Right kidney (tissue), 1 donor: ENCODE measurements around the gene LRIG1.

Source experiments
- DNase-seq: peaks from one replicate; pipeline ENCODE4 v3.0.0-alpha.2; 2016

Gene LRIG1

GRCh38 chr3:66490214-66490613 is 10.6 kb downstream of the LRIG1 start:
- DNase-seq: no peak

GRCh38 chr3:66489581-66489980 is 11.2 kb downstream of the LRIG1 start:
- no peak for DNase-seq

DNA sequence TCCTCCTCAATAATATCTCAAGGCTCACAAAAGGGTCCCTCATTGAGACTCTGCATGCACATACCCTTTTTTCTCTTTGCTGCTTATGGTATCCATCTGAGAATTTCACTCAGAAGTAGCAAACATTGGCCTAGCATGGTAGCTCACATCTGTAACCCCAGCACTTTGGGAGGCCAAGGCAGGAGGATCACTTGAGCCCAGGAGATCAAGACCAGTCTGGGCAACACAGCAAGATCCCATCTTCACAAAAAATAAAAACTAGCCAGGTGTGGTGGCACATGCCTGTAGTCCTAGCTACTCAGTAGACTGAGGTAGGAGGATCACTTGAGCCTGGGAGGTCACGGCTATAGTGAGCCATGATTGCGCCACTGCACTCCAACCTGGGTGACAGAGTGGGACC is 11.7 kb downstream of the LRIG1 start:
- DNase-seq: no peak

- no peak for DNase-seq
Measured at GRCh38 chr3:66488492-66488891, 12.3 kb downstream of the LRIG1 start.

DNA sequence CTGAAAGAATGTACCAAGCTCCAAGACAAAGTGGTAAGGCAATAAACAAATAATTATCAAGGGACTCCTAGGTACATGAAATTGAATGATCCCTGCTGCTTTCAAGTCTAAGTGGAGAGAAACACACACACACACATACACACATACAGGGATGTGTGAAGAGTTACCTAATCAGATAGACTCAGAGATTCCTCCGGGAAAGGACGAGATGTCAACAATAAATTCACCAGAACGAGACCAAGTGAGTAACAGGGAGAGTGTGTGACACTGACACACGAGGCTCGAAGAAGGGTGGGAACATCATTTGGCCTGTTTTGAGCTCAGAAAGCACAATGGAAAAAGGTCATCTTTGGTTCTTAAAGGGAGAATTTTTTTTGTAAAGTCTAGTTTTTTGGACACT is 13.4 kb downstream of the LRIG1 start:
- no peak for DNase-seq

GRCh38 chr3:66486646-66487045 is 14.2 kb downstream of the LRIG1 start:
- no peak for DNase-seq

DNA sequence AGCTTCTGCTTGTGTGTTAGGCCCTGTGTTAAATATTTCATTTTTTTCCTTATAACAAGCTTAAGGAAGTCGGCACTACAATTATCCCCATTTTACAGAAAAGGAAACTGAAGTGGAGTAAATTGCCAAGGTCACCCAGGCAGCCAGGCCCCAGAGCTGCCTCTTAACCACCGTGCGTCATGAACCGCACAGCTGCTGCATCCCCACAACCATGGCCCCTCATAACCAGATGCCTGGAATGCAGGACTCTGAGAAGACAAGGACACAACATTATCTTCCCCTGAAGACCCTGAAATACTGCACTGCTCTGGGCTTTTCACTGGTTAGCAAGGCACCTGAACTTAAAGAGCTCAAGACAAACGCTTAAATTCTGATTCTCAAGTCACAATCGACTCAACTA is 14.6 kb downstream of the LRIG1 start:
- no peak for DNase-seq

GRCh38 chr3:66485291-66485968 is 15.4 kb downstream of the LRIG1 start:
- DNase-seq: no peak

DNA sequence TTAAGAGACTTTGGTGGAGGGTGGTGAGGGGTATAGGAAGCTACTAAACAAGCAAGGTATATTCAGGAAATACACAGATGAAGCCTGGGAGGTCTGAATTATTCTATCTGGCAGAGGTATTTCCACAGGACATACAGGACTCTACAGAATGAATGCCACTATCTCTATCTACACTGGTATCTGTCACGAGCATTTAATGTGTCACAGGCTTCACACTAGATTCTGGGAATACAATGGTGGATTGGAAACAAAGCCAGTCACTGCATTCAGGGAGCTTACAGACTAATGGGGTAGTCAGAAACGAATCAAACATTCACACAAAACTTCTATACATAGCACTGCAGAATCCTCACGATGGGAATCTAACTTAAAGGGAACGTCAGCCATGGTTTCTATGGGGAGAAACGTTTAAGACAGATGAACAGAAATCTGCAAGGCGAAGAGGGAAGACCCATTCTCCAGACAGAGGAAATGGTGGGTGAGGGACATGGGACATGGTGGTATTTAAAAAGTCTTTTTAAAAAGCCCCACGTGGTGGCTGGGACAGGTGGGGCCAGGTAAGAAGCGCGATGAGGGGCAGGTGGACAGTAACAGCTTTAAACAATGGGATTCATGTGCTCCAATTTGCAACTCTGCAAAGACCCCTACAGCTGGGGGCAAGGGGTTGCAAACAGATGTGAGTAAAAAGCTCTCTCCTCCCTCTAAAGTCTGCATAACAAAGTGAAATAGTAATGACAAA is 16.5 kb downstream of the LRIG1 start:
- DNase-seq: no peak

- no peak for DNase-seq
Measured at GRCh38 chr3:66483409-66483906, 17.4 kb downstream of the LRIG1 start.

GRCh38 chr3:66483006-66483405 is 17.8 kb downstream of the LRIG1 start:
- no peak for DNase-seq

GRCh38 chr3:66482018-66482404 is 18.8 kb downstream of the LRIG1 start:
- DNase-seq: no peak

GRCh38 chr3:66481071-66482017 is 19.5 kb downstream of the LRIG1 start:
- no peak for DNase-seq

GRCh38 chr3:66480666-66481065 is 20.2 kb downstream of the LRIG1 start:
- no peak for DNase-seq

DNA sequence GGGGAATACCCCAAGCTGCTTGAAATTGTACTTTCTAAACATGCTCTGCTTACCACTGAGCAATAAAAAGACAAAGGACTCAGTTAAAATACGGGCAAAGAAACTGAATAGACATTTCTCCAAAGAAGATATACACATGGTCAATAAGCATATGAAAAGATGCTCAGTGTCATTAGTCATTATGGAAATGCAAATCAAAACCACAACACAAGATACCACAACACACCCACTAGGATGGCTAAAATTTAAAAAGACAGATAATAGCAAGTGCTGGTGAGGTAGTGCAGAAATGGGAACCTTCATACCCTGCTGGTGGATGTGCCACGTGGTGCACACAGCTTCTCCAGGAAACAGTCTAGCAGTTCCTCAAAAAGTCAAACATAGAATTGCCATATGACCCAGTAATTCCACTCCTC is 21.3 kb downstream of the LRIG1 start:
- DNase-seq: no peak

DNA sequence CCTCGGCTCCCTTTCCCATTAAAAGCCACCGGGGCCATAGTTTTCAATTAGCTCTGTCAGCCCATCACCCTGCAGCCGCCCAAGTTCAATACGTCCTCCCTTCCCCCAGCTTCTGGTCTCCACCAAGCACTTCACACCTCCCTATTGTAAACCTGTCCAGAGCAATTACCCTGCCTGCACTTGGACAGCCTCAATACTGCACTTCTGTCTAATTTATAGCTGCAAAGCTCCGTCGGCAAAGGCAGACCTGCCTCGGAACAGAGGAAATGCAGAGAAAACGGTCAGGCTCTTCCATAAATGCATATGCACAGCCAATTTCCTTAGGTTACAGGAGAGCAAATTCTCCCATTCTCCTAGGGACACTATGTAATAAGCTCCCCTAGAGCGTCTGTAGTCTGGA is 21.9 kb downstream of the LRIG1 start:
- DNase-seq: no peak

DNA sequence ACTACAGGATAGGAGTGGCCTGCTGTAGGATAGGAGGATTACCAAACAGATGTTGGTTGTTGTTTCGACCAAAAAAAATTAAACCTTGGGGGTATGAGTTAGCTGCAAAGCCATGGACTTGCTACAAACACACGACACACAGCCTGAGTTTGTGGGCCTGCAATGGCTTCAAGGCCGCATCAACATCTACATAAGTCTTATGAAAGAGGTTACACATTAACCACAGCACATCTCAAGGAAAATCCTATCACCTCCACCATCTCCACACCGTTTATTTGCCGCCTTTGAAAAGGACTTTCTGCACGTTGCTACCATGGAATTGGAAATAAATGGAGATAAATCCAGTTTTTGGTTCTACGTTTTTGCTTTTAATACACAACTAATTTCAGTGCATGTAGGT is 23.0 kb downstream of the LRIG1 start:
- no peak for DNase-seq

DNA sequence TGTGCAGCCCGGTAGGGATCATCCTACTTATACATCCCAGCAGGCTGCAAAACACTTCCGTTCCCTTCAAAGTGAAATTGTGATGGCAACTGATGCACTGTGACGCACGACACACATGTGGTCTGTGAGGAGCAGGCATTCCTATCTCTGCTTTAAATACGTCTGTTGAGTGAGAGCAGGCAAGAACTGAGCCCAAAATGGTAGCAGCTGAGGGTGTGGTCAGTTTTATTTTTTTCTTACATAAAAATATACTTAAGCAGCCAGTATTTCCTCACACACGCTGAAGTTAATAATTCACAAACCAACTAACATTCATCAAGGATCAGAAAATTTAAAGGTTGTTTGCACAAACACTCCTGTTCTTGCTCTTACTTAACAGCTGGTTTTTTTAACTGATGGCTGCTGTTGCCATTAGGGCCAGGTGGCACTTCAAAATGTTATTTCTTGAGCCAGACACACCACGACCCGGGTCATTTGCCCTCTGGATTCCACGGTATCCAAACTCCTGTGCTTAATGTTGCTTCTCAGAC is 23.9 kb downstream of the LRIG1 start:
- no peak for DNase-seq

DNA sequence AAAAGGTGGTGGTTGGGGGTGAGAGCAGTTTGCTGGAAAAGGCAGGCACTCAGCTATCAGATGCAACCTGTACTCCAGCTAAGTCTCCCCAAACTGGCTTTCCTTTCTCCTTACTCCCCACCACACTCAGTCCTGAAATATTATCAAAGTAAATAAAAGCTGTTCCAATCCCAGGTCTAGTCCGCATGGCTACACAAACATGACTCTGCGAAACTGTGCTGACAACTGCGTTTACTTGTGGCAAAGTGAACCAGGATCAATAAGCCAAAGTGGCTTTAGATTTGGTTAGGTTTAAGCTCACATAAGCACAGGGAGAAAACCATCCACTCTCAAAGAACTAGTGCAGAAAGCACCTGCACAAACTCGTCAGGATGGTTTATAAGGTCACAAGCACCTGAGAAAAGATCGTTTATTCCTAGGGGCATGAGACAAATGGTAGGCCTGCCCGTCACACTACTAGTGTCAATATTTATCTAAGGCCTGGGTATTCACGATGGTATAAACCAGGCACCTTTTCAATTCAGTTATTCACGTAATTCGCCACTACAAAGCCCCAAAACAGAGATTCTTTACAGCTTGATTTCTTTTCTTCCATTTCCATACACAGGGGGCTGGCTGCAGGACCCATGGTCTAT is 25.3 kb downstream of the LRIG1 start:
- DNase-seq: no peak

- DNase-seq: no peak
Measured at GRCh38 chr3:66473692-66474091, 27.1 kb downstream of the LRIG1 start.

DNA sequence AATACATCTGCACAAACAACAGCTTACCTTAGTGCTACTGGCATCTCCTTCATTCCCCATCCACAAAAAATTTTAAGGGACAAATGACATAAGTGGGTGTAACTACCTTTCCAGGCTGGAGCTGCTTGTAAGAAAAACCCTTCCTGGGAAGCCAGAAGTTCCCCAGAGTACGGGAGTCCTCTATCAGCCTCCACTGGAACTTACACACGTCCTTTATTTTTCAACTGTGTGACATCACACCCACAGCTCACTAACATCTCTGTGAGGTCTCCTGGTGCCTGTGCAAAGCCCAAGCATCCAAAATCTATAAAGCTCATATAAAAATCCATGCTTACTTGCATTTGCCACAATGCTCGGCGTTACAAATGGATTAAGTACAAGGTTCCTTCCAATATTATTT is 27.6 kb downstream of the LRIG1 start:
- no peak for DNase-seq
